GM19328 (cell line): ENCODE results near the gene ZNF835.

Source experiments
- ATAC-seq: cut with Tn5 transposase; IDR thresholded peaks from one replicate; pipeline ENCODE4 v1.9.1; 2021; ENCODE audit warnings: mild to moderate bottlenecking, moderate library complexity; ENCODE audit not compliant: unreplicated experiment

The ZNF835 gene

DNA sequence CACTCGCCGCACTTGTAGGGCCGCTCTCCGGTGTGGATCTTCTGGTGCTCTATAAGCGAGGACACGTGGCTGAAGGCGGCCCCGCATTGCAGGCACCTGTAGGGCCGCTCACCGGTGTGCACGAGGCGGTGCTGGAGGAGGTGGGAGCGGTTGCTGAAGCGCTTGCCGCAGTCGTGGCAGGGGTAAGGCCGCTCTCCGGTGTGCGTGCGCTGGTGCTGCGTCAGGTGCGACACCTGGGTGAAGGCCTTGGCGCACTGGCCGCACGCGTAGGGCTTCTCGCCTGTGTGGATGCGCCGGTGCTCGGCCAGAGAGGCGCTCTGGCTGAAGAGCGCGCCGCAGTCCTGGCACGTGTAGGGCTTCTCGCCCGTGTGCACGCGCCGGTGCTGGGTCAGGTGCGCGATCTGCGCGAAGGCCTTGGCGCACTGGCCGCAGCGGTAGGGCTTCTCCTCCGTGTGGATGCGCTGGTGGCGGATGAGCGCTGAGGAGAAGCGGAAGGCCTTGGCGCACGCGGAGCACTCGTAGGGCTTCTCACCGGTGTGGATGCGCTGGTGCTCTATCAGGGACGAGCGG is 7.5 kb downstream of the ZNF835 start:
- ATAC-seq = no peak

GRCh38 chr19:56661248-56661647 is 10.3 kb downstream of the ZNF835 start:
- ATAC-seq = no peak

- no peak for ATAC-seq
Observed at GRCh38 chr19:56660381-56661107, 11.0 kb downstream of the ZNF835 start.

DNA sequence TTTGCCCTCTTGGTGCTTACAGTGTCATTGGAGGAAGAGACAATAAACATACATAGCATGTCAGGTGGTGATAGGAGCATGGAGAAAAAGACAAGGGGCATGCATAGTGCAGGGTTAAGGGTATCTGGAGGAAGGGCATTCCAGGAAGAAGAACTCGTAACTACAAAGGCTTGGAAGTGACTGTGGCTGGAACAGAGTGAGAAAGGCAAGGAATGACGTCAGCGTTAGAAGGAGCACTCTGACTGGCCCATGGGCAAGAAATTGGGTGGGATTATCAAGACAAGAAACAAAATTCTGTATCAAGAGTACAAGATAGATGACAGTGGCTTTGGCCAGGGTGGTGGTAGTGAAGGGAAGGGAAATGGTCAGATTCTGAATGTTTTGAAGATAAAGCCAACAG is 17.4 kb downstream of the ZNF835 start:
- no peak for ATAC-seq

DNA sequence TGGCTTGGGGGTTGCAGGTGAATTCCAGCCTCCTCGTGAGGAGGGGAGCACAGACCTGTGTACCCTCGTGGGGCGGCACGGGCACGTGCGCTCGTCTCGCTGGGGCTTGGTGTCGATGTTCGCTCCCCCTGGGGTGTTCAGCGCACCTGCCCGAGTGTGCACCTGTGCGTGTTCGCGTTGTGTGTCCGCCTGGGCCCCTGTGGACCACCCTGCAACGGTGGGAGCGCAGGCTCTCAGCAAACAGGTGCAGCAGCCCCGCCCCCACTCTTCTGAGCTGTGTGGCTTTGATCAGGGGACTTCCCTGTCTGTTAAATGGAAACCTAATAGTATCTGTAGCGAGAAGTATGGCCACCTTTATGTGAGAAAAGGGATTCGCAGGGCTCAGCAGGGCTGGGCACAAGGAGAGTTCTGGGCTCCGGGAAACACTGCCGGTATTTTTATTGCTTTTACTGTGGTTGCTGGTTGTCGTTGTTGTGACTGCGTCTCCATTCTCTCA is 28.0 kb downstream of the ZNF835 start:
- no peak for ATAC-seq

- no peak for ATAC-seq
Observed at GRCh38 chr19:56642711-56643459, 28.7 kb downstream of the ZNF835 start, which contains the start of gene SMIM17. Gene SMIM17 (plus strand): TSS chr19:56643159. CDS start chr19:56645668, 2,509 bp downstream.

DNA sequence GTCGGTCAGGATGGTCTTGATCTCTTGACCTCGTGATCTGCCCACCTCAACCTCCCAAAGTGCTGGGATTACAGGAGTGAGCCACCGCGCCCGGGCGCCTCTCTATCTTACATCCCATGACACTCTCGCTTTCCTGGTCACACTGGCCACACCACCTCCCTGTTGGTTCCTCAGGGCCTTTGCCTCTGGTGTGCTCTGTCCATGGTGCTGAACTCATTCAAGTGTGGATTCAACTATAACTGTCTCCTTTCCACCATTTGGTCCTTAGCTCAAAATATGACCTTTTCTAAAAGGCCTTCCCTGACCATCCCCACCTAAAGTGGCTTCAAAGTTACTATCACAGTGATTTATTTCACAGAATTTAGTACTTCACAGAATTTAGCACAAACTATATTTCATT is 32.3 kb downstream of the ZNF835 start:
- no peak for ATAC-seq

DNA sequence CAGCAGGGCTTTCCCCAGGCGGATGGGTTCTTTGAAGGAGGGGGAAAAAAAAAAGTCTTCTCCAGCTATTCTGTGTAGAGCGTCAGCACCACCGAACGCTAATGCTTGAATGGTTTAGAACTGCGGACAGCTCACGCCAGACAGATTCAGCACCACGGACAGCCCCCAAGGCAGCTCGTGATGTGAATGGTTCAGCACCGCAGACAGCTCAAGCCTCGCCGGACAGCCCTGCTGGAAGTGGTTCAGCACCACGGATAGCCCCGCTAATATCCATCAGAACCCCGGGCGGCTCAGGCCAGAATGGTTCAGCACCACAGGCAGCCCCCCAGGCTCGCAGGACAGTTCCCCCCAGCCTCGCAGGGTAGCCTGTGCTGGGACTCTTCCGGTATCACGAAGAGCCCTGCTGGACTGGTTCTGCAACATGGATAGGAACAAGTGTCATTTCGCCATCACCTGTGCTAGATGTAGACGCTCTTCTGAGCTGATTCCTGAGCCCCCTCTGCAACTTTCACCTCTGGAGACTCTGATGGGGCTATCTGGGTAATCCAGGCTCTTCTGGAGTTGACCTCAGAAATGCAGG is 33.5 kb downstream of the ZNF835 start:
- ATAC-seq = no peak

DNA sequence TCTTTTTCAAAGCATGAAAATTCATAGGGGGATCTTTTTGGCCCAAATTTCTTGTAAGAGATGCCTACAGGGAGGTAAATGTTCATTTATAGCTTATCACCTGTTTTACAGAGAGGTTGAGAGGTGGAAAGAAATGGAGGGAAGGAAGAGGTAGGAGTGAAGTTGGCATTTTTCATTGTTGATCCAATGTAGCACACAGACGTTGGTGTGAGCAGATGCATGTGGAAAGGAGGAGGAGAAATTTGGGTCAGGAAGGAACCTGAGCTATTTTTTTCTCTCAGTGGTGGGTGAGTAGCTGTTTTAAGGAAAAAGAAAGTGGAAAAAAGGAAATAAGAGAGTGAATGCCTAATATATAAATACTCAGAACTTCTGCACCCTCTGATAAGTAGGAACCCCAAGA is 38.5 kb downstream of the ZNF835 start:
- ATAC-seq = no peak

- ATAC-seq = no peak
Observed at GRCh38 chr19:56625708-56626107, 45.8 kb downstream of the ZNF835 start.

DNA sequence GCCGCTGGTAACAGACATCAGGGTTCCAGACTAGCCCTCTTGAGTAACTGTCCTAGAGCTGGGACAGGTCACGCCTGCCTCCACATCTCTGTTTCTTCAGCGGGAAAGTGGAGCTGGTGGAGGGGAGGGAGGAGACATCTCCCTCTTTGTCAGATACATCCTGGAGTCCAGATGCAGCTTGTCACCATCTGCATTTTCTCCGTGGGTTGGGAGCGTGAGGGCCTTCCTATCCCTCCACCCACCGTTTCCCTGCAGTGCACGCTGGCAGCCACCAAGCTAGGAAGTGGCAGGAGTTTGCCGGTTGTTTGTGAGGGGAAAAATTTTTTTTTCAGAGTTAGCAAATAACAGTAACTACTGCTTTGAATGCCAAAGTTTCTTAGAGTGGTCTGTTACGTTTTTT is 48.6 kb downstream of the ZNF835 start:
- ATAC-seq = no peak

DNA sequence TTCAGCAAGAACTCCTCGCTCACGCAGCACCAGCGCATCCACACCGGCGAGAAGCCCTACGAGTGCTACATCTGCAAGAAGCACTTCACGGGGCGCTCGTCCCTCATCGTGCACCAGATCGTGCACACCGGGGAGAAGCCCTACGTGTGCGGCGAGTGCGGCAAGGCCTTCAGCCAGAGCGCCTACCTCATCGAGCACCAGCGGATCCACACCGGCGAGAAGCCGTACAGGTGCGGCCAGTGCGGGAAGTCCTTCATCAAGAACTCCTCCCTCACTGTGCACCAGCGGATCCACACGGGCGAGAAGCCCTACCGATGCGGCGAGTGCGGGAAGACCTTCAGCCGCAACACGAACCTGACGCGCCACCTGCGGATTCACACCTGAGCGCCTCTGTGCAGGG is 49.2 kb downstream of the ZNF835 start:
- no peak for ATAC-seq

DNA sequence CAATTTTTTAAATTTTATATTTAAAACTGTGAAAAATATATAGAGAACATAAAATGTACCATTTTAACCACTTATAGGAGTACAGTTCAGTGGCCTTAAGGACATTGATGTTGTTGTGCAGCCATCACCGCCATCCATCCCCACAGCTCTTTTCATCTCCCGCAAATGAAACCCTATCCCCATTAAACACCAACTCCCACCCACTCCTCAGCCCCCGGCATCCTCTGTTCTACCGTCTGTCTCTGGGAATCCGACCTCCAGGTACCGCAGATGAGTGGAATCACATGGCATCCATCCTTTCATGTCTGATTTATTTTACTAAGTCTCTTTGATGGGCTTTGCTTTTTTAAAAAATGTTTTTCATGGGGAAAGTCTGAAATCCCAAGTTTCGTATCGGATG is 52.4 kb downstream of the ZNF835 start:
- ATAC-seq = no peak

DNA sequence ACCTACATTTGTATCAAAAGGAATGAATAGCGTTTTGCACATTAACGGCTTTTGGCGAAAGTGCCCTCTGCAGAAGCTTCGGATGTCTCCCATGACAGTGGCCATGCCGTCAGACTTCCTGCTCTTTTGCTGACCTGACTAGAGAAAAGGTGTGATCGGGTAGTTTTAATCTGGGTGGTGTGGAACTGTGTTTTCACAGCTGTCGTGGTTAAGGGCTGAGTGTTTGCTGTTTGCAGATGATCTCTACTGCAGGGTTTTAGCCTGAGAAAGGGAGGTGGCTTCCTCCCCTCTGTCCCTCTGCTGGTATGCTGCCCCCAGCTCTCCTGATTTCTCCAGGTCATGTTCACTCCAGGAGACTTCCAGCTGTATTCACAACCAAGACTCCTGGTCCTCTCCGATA is 54.0 kb downstream of the ZNF835 start:
- no peak for ATAC-seq

- ATAC-seq = no peak
Observed at GRCh38 chr19:56613639-56614038, 57.9 kb downstream of the ZNF835 start.

DNA sequence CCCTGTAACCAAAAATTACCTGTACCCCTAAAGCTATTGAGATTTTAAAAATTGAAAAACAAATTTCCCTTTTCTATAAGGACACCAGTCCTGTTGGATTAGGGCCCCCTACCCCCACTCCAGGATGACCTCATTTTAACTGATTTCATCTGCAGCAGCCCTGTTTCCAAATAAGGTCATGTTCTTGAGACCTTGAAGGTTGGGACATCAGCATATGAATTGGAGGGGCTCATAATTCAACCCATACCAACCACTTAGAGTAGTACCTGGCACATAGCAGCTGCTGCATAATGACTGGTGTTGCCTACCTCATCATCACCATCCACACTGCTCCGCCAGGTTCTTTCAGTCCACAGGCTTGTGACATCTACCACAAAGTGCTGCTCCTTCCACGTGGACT is 58.8 kb downstream of the ZNF835 start:
- no peak for ATAC-seq
